Skin of body (tissue), 2 donors: ENCODE results near the gene TMEM45A. TPM values are rescaled to one million over a fixed set of nuclear protein-coding genes. Genes with fewer than 3 reads are reported as not detected.
"Not testable (repeated sequence)": the region's sequence is repeated elsewhere in the genome, so short reads cannot be mapped to it uniquely, and the experiment has no call there.

Source experiments
- DNase-seq: peaks from one replicate; lab custom pipeline; 2025; lab: John Stamatoyannopoulos, UW
- total RNA-seq: library from RNA; depleted of rRNA; stranded (reverse); fragments of >200 nt; gene quantifications from one replicate; pipeline ENCODE4 v1.2.3, GENCODE V29; 2014

The TMEM45A gene
- total RNA-seq, 1 donor from 2014 or later, result 335 TPM

DNA sequence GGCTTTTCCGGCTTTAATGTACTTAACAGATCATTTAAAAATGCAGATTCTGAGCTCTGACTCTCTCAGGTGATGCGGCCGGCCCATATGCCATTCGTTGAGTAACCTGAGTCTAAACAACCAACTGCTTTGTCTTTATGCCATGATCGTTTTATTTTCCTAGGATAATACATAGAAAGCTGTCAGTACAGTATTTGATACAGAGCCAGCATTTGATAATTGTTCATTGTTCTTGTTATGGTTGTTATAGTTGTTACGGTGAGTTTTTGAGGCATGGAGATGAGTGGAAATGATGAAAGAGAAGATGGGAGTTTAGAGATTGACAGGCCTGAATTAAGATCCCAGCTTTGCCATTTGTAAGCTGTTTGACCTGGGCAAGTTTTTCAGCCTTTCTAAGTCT, 40.0 kb downstream of the TMEM45A start:
- no peak for DNase-seq

DNA sequence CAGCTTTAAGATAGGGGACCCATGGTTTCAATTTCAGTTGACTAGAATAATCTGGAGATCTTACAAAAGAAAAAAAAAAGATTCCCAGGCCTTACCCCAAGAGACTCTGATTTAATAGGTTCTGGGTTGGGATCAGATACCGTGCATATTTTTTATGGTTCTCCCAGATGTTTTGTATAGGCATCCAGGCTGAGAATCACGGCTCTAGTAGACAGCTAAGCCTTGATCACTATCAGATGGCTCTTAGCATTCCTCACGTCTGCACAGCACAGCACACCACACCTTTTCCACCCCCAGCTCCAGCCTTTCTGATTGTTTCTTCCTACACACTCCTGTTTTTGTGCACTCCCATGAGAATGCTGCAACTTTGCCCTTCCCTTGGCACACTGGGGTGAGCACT, 40.8 kb downstream of the TMEM45A start:
- DNase-seq, result peak; percentile 82

DNA sequence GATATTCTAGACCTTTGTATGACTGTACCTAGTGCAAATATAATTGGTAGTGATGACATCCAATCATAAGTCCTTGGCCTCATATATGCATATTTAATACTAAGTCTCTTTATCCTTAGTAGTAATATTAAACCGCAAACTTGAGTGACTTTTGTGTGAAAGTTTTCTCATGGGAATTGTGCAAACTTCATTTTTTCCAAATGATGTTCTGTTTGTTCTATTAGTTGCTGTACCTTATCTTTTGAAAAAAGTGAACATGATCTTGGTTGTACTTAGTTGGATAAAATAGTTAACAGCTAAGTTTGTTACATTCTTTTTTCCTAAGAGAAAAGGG, 43.2 kb downstream of the TMEM45A start:
- no peak for DNase-seq

DNA sequence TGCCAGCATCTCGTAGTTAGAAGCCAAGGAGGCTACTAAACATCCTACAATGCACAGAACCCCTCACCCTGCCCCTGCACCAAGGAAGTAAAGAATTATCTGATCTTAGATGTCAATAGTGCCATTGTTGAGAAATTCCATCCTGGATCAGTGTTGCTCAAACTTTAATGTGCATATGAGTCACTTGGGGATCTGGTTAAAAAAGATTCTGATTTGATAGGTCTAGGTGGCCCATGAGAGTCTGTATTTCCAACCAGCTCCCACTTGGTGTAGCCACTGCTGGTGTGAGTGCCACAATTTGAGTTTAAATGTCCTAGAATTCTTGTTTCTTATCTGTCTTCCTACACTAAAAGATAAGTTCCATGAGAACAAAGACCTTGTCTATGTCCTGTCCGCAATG, 43.7 kb downstream of the TMEM45A start:
- no peak for DNase-seq

DNA sequence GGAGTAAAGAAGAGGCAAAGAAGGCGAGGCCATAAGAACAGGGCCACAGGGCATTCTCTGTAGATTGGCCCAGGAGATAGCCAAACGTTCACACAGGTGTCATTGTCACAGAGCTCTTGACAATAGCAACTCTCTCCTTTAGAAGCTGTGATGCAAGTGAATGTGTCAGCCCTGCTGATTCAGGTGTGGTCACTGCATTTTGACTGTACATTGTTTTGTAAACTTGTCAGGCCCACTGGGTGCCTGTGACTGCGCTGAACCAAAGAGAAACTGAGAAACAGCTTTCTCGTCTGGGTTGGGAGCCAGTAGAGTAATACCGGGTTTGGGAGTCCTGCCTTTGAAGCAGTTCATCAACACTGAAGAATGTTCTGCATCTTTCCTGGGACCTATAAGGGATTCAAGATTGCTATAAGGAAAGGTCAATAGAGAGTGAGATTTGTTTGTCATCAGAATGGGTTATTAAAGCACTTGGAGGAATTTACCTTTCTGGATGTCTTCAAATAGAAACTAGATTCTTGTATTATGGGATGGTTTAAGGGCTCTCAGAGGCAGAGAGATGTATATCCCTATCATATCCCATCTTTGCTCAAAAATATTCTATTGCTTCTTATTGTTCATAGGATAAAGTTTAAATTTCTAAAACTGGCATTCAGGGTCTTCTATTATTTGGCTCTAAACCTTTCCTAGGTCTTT, 45.4 kb downstream of the TMEM45A start:
- no peak for DNase-seq

DNA sequence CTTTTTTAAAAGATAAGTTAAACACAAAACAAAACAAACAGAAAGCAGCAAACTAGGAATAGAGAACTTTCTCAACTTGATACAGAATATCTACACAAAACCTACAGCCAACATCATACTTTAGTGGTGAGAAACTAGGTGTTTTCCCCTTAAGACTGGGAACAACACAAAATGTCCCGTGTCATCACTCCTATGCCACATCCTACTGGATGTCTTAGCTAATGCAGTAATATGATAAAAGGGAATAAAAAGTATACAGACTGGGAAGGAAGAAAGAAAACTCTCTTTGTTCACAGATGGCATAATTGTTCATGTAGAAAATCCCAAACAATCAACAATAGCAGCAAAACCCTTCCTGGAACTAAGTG, 45.9 kb downstream of the TMEM45A start:
- DNase-seq, result no peak

DNA sequence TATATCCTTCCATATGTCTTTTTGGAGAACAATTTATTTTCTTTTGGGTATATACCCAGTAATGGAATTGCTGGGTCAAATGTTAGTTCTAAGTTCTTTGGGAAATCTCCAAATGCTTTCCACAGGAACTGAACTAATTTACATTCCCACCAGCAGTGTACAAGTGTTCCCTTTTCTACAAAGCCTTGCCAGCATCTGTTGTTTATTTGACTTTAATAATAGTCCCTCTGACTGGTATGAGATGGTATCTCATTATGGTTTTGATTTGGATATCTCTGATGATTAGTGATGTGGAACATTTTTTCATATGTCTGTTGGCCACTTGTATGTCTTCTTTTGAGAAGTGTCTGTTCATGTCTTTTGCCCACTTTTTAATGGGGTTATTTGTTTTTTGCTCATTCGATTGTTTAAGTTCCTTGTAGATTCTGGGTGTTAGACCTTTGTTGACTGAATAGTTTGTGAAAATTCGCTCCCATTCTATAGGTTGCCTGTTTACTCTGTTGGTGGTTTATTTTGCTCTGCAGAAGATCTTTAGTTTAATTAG, 48.4 kb downstream of the TMEM45A start:
- no peak for DNase-seq

DNA sequence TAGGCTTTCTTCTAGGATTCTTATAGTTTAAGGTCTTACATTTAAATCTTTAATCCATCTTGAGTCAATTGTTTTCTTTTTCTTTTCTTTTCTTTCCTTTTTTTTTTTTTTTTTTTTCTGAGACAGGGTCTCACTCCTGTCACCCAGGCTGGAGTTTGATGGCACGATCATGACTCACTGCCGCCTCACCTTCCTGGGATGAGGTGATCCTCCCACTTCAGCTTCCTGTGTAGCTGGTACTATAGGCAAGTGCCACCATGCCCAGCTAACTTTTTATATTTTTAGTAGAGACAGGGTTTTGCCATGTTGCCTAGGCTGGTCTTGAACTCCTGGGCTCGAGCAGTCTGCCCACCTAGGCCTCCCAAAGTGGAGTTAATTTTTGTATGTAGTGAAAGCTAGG, 49.0 kb downstream of the TMEM45A start:
- not testable (repeated sequence) for DNase-seq

DNA sequence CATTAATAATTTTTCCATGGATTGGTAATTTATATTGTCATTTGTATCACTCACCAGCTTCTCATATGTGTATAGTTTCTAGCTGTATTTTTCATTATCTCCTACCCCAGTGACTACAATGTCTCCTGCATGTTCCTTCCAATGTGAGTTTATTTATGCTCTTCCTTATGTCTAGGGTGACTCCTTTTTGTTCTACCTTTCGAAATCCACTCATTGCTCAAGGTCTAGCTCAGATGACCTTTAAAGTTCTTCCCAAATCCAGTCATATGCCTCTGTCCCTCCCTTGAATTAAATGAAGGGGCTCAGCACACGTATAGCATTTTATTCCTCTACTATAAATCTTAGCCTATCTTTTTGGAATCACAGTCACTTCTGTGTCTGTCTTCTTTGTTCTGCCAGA, 53.0 kb downstream of the TMEM45A start:
- no peak for DNase-seq

DNA sequence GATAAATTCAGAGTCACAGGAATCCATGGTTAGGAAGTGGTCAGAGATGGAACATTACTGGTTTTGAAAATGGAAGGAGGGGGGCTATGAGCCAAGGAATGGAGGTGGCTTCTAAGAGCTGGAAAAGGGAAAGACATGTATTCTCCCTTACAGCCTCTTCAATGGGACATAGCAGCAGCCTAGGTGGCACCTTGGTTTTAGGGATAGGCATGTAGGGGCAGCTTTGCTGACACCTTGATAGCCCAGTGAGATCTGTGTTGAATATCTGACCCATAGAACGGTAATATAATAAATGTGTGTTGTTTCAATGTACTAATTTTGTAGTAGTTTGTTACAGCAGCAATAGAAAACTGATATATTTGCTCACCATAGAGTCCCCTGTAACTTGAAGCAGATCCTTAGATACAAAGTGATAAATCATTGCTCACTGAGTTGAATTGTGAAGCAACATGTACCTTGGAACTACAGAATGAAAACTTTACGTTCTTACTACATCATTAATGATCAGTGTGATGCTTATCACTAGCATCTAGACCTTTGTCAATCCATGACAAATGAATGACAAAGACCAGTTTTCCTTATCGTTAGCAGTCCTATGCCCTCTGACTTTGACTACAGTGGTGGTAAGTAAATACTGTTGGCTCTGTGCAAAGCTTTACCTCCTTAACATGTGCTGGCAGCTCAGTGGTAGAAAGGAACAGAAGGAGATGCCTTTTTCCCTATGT, 53.8 kb downstream of the TMEM45A start:
- no peak for DNase-seq

DNA sequence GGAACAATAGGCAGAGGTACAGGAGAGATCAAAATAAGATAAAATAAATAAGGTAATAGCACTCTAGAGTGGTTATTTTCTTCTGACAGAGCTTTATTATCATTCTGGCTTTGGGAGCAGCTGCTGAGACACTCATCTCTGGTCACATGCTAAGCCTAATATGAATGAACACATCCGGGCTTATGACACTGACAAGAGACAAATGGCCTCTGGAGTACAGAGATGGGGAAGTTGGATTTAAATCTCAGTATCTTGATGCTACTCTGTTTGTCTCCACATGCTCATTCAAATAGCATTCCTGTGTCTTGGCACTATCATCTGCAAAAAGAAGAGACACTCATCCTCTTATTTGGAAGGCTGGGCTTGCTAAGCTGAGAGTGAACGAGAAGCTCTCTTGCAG, 55.6 kb downstream of the TMEM45A start:
- peak; percentile 17 for DNase-seq

DNA sequence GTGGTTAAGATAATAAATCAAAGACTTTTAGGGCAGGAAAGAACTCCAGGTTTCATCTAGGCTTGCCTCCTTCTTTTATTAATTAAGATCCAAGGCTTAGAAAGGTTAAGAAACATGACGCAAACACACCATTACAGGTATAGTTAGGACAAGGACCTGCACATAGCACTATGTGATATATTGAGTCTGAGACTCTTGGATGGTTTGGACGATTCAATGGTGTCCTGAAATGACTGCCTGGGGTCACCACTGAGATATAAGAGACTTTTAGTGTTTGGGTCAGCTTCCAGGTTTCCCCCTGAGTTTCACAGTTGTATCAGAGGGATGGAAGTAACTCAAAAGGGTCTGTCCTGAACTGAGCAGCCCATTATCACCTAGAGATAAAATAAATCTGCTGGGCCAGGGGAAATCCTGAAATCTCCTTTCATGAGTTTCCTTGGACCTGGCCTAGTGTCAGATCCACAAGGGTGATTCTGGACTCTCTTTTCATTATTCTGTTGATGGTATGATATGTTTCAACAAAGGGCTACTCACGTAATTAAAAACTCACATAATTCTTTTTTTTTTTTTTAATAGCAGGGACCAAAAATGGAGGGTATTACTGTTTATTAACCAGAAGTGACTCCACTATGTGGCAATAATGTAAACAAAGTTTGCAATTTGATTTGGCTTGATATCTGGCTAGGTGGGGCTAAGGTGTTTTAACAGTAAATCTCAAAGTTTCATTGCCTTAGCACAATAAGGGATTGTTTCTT, 61.4 kb downstream of the TMEM45A start:
- no peak for DNase-seq

DNA sequence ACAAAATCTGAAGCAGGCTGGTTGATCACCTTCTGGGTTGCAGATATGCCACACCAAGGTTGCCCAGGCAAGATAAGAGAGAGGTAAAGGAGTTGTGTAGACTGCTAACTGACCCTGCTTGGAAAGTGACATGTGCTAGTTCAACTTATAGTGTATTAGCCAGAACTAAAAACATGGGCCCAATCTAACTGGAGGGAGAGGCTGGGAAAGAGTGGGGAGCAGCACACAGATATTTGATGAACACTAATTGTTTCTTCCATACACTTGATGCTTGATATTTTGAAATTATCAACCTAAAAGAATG, 61.9 kb downstream of the TMEM45A start:
- no peak for DNase-seq

DNA sequence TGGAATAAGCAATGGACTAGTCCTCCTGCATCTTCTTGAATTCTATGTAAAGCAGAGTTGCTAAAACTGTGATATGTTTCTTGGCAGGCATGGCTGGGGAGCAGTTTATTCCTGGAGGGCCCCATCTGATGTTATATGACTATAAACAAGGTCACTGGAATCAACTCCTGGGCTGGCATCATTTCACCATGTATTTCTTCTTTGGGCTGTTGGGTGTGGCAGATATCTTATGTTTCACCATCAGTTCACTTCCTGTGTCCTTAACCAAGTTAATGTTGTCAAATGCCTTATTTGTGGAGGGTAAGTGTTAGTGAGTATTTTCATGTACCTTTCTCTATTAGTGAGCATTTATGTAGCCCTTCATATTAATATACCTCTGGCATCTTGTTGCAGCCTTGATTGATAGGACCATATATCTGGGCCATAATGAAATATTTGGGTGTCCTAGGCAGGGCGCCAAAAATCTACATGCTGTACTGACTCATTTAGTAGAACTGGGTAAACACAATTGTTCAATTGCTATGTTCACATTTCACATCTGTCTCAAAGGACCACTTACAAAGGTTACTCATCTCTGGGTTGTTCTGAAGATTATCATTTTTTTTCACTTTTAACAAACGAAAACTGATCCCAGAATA, 64.4 kb downstream of the TMEM45A start:
- DNase-seq, result no peak

DNA sequence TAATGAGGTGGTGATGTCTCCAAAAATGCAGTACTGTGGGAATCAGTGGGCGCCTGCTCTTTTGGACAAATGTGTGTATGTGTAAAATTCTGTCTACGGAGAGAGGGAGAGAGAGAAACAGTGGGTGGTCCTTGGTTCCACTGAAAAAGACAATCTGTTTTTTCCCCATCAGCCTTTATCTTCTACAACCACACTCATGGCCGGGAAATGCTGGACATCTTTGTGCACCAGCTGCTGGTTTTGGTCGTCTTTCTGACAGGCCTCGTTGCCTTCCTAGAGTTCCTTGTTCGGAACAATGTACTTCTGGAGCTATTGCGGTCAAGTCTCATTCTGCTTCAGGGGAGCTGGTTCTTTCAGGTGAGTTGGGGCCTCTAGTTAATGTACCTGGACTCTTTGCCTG, 65.8 kb downstream of the TMEM45A start:
- no peak for DNase-seq

DNA sequence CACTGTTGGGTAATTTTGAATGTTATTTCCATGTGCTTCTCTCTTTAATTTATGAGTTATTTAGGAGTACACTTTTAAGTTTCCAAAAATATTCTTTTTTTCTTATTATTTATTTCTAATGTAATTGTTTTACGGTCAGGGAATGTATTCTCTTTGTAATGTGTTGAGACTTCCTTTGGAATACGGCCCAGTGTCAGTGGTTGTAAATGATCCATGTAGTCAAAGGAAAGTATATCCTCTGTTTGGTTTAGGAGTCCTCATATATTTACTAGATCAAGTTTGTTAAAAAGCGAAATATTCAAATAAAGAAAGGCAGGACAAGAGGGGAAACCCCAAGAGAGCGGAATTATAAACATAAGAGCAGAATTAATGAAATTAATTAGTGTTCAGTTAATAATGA, 68.0 kb downstream of the TMEM45A start:
- no peak for DNase-seq

DNA sequence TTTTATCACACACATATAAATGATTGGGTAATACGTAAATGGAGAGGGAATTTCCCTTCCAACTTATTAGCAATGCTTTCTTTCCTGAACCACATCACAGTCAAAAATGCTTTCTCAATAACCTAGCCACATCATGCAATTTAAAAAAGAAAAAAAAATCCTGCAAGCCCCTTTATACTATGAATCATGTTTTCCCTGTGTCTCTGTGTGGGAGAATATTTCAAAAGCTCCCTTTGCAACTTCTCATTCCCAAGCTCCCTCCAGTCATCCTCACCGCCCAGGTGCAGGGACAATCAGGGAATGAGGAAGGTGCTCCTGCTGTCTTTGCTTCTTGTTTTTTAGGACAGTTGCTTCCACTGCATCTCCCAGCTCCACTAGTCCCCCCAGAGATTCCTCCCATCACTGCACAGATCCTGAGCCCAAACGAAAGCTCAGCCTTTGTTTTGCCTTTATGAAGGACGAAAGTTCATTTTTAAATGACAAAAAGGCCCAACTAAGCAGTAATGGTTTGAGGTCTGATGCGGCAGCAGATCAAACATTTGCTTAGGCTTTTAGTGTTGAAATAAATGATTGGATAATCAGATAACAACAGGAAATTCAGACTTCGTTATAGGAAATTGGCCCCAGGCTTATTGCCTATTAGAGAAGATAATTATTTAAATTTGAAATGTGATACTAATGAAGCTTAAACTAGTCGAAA, 69.2 kb downstream of the TMEM45A start:
- no peak for DNase-seq

DNA sequence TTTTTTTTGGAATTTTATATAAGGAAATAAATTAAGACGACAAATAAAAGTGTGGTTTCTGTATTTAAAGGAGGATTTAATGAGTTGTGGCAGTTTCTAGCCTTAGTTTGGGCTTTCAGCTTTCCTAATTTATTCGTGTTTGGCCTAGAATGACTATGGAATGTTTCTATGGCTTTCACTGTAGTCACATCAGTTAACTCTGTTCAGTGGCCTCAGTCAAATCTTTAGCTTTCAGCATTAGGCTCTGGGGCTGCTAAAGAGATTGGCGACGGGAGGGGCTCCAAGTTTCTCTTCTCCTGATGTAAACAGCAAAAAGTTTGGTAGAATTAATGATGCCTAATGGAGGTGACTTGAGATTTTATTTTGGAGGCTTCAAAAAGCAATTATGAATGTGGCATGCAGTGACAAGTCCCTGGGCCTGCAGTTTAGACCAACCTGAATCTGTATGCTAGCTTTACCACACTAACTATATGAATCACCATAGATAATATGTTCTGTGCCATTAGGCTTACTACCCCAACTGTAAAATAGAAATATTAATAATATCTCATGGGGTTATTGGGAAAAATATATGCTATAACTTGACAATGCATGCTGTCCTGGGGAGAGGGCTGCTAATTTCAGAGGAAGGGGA, 69.9 kb downstream of the TMEM45A start:
- DNase-seq, result no peak

DNA sequence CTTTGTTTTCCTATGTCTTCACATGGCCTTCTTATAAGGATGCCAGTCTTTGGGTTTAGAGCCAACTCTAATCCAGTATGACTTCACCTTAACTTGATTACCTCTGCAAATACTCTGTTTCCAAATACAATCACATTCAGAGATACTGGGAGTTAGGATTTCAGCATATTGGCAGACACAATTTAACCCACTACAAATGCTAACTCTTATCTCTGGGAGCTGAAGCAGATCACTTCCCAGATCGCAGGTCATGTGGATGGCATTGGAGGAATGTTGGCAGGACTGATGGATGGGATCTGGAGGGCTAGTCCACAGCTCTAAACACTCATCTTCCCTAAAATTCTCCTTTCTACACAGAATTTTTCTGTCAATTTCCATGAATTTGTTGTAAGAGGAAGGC, 70.8 kb downstream of the TMEM45A start:
- no peak for DNase-seq

DNA sequence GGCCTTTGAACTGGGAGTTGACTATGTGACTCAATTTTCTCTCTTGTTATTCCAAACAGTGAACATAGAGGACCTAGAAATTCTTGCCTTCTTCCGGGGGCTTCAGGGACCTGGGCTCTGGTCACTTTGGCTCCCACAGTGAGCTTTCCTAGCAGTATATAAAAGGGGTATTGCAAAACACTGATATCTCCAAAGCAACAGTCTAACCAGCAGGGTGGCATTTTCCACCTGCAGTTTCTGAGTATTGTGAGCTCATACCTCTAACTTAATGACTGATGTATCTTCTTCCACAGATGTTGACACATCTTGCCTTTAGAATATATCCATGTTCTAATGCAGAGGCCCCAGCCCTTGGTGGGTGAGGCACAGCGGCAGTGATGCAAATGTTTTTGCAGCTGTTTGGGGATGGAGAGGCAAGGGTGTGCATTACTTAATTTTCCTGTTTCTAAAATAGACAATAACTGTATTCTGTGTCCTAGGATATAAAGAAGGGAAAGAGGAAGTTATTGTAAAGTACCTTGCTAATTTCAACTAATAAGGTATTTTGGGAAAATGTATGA, 71.3 kb downstream of the TMEM45A start:
- DNase-seq, result no peak

DNA sequence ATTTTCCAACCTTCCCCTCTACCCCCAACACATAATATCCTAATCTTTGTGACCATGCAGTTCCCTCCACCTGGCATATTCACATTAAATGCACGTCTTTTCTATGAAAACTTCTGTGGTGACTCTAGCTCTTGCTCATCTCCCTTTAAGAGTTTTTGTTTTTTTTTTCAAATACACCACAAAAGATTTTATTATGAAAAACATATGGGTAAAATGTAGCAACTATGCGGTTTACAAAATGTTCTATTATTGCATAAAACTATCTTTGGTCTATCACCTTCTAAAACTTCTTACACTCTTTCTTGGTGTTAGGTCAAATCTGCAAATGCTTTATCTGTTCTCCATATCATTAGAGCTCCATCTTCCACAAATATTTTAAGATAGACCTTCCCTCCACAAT, 78.4 kb downstream of the TMEM45A start:
- no peak for DNase-seq
